ENCODE measurements around the gene MCTP1. TPM values are rescaled to one million over a fixed set of nuclear protein-coding genes. Genes with fewer than 3 reads are reported as not detected.

MCTP1 gene
- total and polyA plus RNA-seq, 2 of the 13 experiments (the other 11 are each of a cell fraction or from before 2014, with no cell fraction given), result 0.15 to 0.48 TPM

- no peak for TF ChIP-seq ZNF503 (CRISPR knock-in tag; IDR thresholded peaks at IDR 0.05)
- no peak for TF ChIP-seq AHDC1 (CRISPR knock-in tag; IDR thresholded peaks at IDR 0.05; ENCODE audit: borderline replicate concordance)
Measured at GRCh38 chr5:95317085-95317484, 32.2 kb upstream of the MCTP1 start (continued).

GRCh38 chr5:95304711-95305110 lies 19.8 kb upstream of the MCTP1 start:
- no peaks in the 10 kb centered on the region for H3K9me3 ChIP-seq (ENCODE audit: low read length)
- H3K27me3 ChIP-seq (ENCODE audit: control insufficient read depth in 1 of 2, insufficient read depth in 2 of 2, low read length in 2 of 2), result no peaks in the 10 kb centered on the region
- H3K27ac ChIP-seq (ENCODE audit: extremely low read length, insufficient read depth, low read length), result no peak overlapping the region
- BruUV-seq (replicated peaks), result no TSS peak
- no peaks in the 10 kb centered on the region for H3K4me1 ChIP-seq (ENCODE audit: insufficient read depth, low read length)
- no peak for ATAC-seq
- FAIRE-seq, result no peak
- H2AFZ ChIP-seq (ENCODE audit: low read length), result no peak overlapping the region
- no peak overlapping the region for H3K4me2 ChIP-seq (ENCODE audit: low read depth, low read length)
- no peak overlapping the region for H3K4me3 ChIP-seq (replicated peaks in 1 of 3; ENCODE audit: insufficient read depth in 1 of 3, low read depth in 2 of 3, low read length in 3 of 3)
- intact Hi-C loops (cut with micrococcal nuclease; ENCODE audit: unreplicated experiment) (no loop called here), in situ Hi-C loops (cut with HindIII; ENCODE audit: extremely low pct_ligation_motif_present, low pct_unique_long_range_greater_than_20kb) (no loop called here)
- DNase-seq (ENCODE audit: low spot score), result no peak
- H3K79me2 ChIP-seq (ENCODE audit: insufficient read depth, low read length), result no peaks in the 10 kb centered on the region
- H4K20me1 ChIP-seq (ENCODE audit: insufficient read depth, low read length), result no peaks in the 10 kb centered on the region
- 5% methylated on average over 2 of the region's 2 CpGs for WGBS (ENCODE audit: low lambda C conversion rate)
- H3K9ac ChIP-seq (ENCODE audit: insufficient read depth, low read depth, low read length), result no peak overlapping the region
- CTCF ChIA-PET (ENCODE audit: low intra/inter-chr PET ratio, low total read pairs), result no interaction called here
- H3K36me3 ChIP-seq (replicated peaks in 1 of 2; ENCODE audit: control insufficient read depth in 1 of 2, insufficient read depth in 2 of 2, low read length in 2 of 2), result no peaks in the 10 kb centered on the region
- POLR2A ChIA-PET, result no interaction called here
- TF ChIP-seq ZKSCAN5 (CRISPR knock-in tag; IDR thresholded peaks at IDR 0.05), result no peak
- TF ChIP-seq CBX1 (IDR thresholded peaks at IDR 0.05; ENCODE audit: low read depth), result no peak
- no peak for TF ChIP-seq FOXC1 (CRISPR knock-in tag; IDR thresholded peaks at IDR 0.05; ENCODE audit: borderline replicate concordance)
- no peak for TF ChIP-seq ZNF318 (CRISPR knock-in tag; IDR thresholded peaks at IDR 0.05)
